ENCODE measurements around the gene CLEC11A.
"Not testable (repeated sequence)": the region's sequence is repeated elsewhere in the genome, so short reads cannot be mapped to it uniquely, and the experiment has no call there.

- not testable (repeated sequence) for TF ChIP-seq REST (IDR thresholded peaks at IDR 0.05; ENCODE audit: borderline replicate concordance); POLR2AphosphoS5 (IDR thresholded peaks at IDR 0.05); CTCF (IDR thresholded peaks at IDR 0.05; ENCODE audit: poor library complexity, severe bottlenecking); EZH2 (IDR thresholded peaks at IDR 0.05; ENCODE audit: borderline replicate concordance, insufficient read depth, low read length, poor library complexity, severe bottlenecking); MXI1 (conservative IDR thresholded peaks at IDR 0.05; ENCODE audit: poor library complexity, severe bottlenecking); TAF1 (IDR thresholded peaks at IDR 0.05; ENCODE audit: low read depth); EP300 (conservative IDR thresholded peaks at IDR 0.05; ENCODE audit: poor library complexity, severe bottlenecking)
Measured at GRCh38 chr19:50747141-50747540, 24.0 kb downstream of the CLEC11A start.

Measured in neural cell (in vitro differentiated cells).